GM21381 (cell line): ENCODE data around the gene APMAP.

Experiments
- ATAC-seq: cut with Tn5 transposase; IDR thresholded peaks from one replicate; pipeline ENCODE4 v1.9.1; 2021; ENCODE audit warnings: mild to moderate bottlenecking, moderate library complexity; ENCODE audit not compliant: unreplicated experiment

Gene APMAP

DNA sequence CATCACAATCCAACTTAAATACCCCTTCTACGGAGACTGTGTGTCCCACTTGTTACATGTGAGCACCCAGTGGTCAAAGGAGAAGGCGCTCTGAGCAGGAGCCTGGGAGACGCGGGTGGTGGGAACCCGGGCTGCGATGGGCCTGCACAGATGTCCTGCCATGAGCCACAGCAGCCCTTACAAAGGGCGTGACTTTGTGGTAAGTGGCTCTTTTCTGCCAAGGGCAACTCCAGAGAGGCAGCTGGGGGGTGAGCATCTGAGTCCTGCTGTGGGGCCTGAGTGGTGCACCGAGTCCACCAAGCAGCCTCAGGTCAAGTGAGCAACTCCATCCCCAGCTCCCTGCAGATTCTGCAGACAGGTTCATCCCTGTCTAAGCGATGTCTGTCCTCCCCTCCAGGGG, 77.1 kb downstream of the APMAP start:
- ATAC-seq, result no peak

DNA sequence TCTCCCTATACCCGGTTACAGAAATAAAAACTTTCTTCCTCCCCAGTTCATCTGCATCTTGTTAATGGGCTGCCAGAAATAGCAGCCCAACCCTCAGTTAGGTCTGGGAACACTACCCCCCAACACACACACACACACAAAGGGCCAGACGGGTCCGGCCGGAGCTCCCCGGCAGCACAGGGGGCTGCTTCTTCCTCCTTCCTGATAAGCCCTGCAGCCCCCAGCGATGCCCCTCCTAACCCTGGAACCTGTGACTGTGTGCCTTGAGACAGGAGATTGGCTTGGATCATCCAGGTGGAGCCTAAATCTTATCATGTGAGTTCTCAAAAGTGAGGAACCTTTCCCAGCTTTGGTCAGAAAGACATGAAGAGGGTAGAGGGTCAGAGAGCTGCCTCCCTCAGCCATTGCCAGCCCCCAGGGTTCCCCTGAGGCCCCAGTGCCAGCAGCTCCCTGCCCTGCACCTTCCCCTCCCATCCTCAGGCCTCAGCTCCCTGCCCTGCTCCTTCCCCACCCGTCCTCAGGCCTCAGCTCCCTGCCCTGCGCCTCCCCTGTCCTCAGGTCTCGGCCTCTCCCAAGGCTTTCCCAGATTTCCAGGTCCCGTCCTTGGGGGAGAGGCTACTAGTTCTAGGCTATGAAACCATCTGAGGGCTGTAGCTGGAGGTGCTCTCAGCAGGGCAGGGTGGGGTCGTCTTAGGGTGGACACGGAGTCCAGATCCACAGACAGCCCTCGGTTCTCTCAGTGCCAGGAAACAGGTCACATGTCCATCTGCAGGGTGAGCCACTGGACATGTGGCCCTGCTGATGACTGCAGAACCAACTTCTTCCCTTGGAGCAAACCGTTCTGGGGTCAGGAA, 77.9 kb downstream of the APMAP start:
- no peak for ATAC-seq

- ATAC-seq, result no peak
Measured at GRCh38 chr20:24913076-24913628, 79.4 kb downstream of the APMAP start.
